Vagina (tissue), 2 donors: Measurements from ENCODE around the gene EHD2.

Experiments
- POLR2A ChIP-seq, 2 donors: fragments of 450-650 bp; IDR thresholded peaks; one replicate each; pipeline ENCODE4 v1.6.1; 2017; ENCODE audit warnings: antibody characterized with exemption in 2 of 2, mild to moderate bottlenecking in 2 of 2, moderate library complexity in 2 of 2
- POLR2AphosphoS5 ChIP-seq, 2 donors: sonication (generic); formaldehyde crosslinking; IDR thresholded peaks; one replicate each; pipeline ENCODE4 v1.9.0; 2017; ENCODE audit warnings: antibody characterized with exemption in 2 of 2, mild to moderate bottlenecking in 2 of 2, low read depth in 1 of 2; ENCODE audit not compliant: insufficient read depth in 1 of 2
- TF ChIP-seq, protein P1 (sequence below), 3 experiments: fragments of 450-650 bp in 2 of 3; fragments of 200-600 bp in 1 of 3; sonication (generic) in 1 of 3; IDR thresholded peaks; one replicate each; pipeline ENCODE4 v1.5.1; 2017 to 2019; ENCODE audit warnings: antibody characterized with exemption in 3 of 3, mild to moderate bottlenecking in 2 of 3, moderate library complexity in 2 of 3

DNA sequence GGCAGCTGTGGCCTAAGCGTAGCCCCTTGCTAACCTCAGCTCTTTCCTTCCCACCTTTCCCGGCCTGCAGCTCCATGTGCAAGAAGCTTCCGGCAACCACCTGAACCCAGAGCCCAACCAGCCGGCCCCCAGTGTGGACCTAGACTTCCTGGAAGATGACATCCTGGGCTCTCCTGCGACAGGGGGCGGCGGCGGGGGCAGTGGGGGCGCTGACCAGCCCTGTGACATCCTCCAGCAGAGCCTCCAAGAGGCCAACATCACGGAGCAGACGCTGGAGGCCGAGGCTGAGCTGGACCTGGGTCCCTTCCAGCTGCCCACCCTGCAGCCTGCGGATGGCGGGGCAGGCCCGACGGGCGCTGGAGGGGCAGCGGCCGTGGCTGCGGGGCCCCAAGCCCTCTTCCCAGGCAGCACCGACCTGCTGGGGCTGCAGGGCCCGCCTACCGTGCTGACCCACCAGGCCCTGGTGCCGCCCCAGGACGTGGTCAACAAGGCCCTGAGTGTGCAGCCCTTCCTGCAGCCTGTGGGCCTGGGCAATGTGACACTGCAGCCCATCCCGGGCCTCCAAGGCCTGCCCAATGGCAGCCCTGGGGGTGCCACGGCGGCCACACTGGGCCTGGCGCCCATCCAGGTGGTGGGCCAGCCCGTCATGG is 33.8 kb upstream of the EHD2 start:
- TF ChIP-seq, protein P1, sequence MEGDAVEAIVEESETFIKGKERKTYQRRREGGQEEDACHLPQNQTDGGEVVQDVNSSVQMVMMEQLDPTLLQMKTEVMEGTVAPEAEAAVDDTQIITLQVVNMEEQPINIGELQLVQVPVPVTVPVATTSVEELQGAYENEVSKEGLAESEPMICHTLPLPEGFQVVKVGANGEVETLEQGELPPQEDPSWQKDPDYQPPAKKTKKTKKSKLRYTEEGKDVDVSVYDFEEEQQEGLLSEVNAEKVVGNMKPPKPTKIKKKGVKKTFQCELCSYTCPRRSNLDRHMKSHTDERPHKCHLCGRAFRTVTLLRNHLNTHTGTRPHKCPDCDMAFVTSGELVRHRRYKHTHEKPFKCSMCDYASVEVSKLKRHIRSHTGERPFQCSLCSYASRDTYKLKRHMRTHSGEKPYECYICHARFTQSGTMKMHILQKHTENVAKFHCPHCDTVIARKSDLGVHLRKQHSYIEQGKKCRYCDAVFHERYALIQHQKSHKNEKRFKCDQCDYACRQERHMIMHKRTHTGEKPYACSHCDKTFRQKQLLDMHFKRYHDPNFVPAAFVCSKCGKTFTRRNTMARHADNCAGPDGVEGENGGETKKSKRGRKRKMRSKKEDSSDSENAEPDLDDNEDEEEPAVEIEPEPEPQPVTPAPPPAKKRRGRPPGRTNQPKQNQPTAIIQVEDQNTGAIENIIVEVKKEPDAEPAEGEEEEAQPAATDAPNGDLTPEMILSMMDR (IDR thresholded peaks at IDR 0.05) = no peak
- TF ChIP-seq POLR2AphosphoS5 (IDR thresholded peaks at IDR 0.05; ENCODE audit: insufficient read depth in 1 of 2, low read depth in 1 of 2) = no peak
- TF ChIP-seq POLR2A (IDR thresholded peaks at IDR 0.05) = no peak
